ENCODE measurements around the gene DAP. TPM values are rescaled to one million over a fixed set of nuclear protein-coding genes. Genes with fewer than 3 reads are reported as not detected.

The DAP gene
- total RNA-seq, 4 donors from 2014 or later, result 24.3 to 42.4 (median 37.0) TPM

DNA sequence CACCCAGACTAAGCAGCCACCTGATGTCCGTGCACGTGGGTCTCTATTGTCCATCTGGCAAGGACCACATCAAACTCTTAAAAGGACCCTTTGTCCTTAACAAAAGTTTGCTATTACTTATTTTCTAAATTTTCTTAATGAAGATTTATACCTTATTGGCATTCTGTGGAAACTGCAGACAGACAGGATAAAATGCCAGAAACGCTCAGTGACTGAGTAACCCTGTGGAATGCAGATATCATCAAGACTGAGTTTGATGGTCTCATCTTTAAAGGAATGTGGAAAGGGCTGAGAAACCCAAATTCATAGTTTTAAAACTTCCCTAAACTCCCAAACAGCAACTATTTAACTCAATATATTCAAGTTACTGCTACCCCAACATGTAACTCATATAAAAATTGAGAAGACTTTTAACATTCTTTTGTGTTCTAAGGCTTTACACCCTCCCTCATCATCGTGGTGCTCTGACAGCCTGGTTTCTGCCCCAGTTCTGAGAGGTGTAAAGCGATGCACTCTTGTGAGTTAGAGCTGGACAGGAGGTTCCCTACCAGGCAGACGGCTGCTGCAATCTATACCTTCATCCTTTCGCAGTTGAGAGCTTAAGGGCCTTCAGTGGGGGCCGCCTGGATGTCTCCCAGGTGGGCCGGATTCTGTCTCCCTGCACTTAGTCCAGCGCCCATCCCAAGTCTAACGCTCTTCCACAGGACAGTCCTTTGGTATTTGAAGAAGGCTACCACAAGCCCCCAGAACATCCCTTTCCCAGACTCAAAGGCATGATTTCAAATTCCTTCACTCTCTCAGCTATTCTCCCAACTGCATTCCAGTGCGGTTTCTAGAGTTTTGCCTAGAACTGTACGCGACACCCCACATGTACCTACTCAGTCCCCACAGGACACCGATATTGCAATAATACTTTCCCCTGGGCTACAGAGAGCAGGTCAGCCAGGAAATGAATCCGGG lies 68.9 kb downstream of the DAP start:
- WGBS, result 92% methylated on average over 14 of the region's 16 CpGs
- H3K9me3 ChIP-seq, result no peaks in the 10 kb centered on the region
- intact Hi-C loops (cut with DNase I), result no loop called here
- H3K4me3 ChIP-seq, result no peak overlapping the region
- H3K27me3 ChIP-seq, result no peaks in the 10 kb centered on the region
- DNase-seq (ENCODE audit: extremely low spot score), result no peak
- peaks cover 5 to 15% (median 11%) of the 10 kb centered on the region in 4 donors for H3K4me1 ChIP-seq
- H3K36me3 ChIP-seq, result peaks cover 0 to 7% (median 0%) of the 10 kb centered on the region in 4 donors
- TF ChIP-seq, protein P1, sequence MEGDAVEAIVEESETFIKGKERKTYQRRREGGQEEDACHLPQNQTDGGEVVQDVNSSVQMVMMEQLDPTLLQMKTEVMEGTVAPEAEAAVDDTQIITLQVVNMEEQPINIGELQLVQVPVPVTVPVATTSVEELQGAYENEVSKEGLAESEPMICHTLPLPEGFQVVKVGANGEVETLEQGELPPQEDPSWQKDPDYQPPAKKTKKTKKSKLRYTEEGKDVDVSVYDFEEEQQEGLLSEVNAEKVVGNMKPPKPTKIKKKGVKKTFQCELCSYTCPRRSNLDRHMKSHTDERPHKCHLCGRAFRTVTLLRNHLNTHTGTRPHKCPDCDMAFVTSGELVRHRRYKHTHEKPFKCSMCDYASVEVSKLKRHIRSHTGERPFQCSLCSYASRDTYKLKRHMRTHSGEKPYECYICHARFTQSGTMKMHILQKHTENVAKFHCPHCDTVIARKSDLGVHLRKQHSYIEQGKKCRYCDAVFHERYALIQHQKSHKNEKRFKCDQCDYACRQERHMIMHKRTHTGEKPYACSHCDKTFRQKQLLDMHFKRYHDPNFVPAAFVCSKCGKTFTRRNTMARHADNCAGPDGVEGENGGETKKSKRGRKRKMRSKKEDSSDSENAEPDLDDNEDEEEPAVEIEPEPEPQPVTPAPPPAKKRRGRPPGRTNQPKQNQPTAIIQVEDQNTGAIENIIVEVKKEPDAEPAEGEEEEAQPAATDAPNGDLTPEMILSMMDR (IDR thresholded peaks at IDR 0.05), result no peak
- TF ChIP-seq POLR2AphosphoS5 (IDR thresholded peaks at IDR 0.05), result no peak
- TF ChIP-seq POLR2A (IDR thresholded peaks at IDR 0.05; ENCODE audit: low read depth), result no peak
- no peak for TF ChIP-seq EP300 (IDR thresholded peaks at IDR 0.05)
- no peak overlapping the region for H3K27ac ChIP-seq (replicated peaks in 1 of 4)

DNA sequence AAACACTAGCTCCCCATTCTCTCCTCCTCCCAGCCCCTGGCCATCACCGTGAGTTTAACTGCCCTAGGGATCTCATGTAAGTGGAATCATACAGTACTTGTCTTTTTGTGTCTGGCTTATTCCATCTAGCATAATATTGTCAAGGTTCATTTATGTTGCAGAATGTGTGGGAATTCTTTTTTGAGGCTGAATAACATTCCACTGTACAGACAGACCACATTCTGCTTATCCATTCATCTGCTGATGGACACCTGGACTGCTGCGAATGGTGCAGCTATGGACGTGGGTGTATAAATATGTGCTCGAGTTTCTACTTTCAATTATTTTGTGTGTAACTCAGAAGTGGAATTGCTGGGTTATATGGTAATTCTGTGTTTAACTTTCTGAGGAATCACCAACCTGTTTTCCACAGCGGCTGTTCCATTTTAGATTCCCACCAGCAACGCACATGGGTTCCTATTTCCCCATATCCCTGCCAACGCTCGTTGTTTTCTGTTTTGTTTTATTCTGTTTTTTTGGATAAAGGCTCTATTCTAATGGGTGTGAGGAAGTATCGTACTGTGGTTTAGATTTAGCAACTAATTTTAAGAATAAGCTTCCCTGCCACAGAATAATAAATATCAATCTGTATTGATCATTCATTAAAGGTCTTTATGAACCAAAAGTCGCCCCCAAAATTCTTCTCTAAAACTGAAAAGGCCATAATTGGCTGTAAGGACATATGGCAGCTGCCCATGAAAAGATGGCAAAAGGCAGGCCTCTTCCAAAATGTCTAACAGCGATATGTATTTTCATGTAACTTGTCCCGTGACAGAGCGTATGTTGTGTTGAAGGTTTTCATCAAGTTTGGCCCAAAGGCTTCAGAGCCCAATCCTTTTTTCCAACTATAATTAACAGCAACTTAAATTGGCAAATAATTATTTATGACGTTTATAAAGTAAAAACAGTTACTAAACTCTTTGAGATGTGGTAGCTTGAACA lies 70.3 kb downstream of the DAP start:
- WGBS, result 87% methylated on average over 14 of the region's 14 CpGs
- DNase-seq (ENCODE audit: extremely low spot score), result no peak
- Histone ChIP-seq H3K9me3 (no peaks in the 10 kb centered on the region), H3K27me3 (no peaks in the 10 kb centered on the region), H3K27ac (replicated peaks in 1 of 4) (no peak overlapping the region), H3K36me3 (peaks cover 0 to 7% (median 0%) of the 10 kb centered on the region in 4 donors), H3K4me3 (no peak overlapping the region), H3K4me1 (peaks cover 5 to 13% (median 11%) of the 10 kb centered on the region in 4 donors)
- no peak for TF ChIP-seq POLR2A (IDR thresholded peaks at IDR 0.05; ENCODE audit: low read depth)
- TF ChIP-seq, protein P1 (IDR thresholded peaks at IDR 0.05), result no peak
- no peak for TF ChIP-seq POLR2AphosphoS5 (IDR thresholded peaks at IDR 0.05)
- no peak for TF ChIP-seq EP300 (IDR thresholded peaks at IDR 0.05)
- intact Hi-C loops (cut with DNase I), result no loop called here

DNA sequence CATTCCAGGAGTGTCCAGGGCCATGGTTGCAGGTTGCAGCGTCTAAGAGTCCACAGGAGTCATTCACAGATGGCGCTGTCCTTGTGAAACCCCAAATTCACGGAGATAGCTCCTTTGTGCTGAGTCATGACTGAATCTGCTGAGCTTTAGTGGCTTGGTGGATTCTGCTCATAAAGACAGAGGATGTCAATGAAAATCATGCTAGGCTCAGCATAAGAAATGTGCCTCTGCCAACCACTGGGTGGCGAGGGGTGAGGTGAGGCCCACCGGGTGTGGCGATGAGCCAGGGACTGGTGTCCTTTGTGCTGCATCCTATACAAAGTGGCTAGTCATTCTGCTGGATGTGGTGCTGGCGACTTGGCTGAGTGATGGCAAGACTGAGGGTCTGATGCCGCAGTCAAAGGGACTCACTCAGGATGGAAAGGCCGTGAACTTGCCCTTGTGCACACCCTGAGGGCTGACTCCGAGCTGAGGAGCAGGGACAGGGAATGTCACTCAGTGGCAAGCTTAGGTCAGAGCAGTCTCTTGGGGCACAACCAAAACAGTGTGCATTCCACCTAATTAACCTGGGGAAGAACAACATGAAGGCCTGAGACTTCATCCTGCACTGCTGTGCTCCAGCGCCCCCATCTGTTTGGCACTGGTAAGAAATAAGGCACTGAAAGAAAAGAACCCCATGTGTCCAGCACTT lies 71.5 kb downstream of the DAP start:
- no peak for TF ChIP-seq POLR2A (IDR thresholded peaks at IDR 0.05; ENCODE audit: low read depth)
- TF ChIP-seq, protein P1 (IDR thresholded peaks at IDR 0.05), result no peak
- no peak for TF ChIP-seq POLR2AphosphoS5 (IDR thresholded peaks at IDR 0.05)
- no peak for TF ChIP-seq EP300 (IDR thresholded peaks at IDR 0.05)
- intact Hi-C loops (cut with DNase I), result no loop called here
- H3K27me3 ChIP-seq, result no peaks in the 10 kb centered on the region

DNA sequence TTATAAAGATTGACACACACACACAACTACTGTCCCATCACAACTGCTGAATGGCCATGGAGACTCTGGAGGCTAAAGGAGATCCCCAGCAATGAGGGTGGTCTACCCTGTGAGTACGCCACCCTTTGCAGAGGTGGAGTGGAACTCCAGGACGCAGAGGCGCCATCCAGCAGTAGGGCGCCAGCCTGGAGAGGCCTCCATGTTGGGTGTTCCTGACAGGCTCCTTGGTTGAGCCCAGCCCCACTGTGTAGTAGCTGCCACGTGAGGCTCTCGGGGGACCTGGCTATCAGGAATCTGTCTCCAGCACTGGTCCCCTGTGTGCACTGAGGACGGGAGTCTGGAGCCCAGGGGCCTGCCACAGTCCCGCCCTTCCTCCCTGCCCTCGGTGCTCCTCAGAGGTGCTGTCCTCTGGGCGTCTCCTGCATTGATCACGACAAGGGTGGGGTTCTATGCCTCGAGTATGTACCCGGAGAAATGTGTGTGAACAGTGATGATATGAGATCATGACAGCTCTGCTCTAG lies 72.3 kb downstream of the DAP start:
- Histone ChIP-seq H3K9me3 (no peaks in the 10 kb centered on the region), H3K27me3 (no peaks in the 10 kb centered on the region), H3K27ac (replicated peaks in 1 of 4) (no peak overlapping the region), H3K4me1 (no peaks in the 10 kb centered on the region), H3K36me3 (peaks cover 0 to 10% (median 0%) of the 10 kb centered on the region in 4 donors), H3K4me3 (no peak overlapping the region)
- no peak for TF ChIP-seq POLR2AphosphoS5 (IDR thresholded peaks at IDR 0.05)
- TF ChIP-seq POLR2A (IDR thresholded peaks at IDR 0.05; ENCODE audit: low read depth), result no peak
- TF ChIP-seq EP300 (IDR thresholded peaks at IDR 0.05), result no peak
- TF ChIP-seq, protein P1 (IDR thresholded peaks at IDR 0.05), result no peak
- DNase-seq (ENCODE audit: extremely low spot score), result no peak
- WGBS, result 99% methylated on average over 13 of the region's 13 CpGs
- intact Hi-C loops (cut with DNase I), result no loop called here

More for the DNA sequence above, 71.5 kb downstream of the DAP start:
- no peak overlapping the region for H3K27ac ChIP-seq (replicated peaks in 1 of 4)
- H3K4me3 ChIP-seq, result no peak overlapping the region
- 84% methylated on average over 5 of the region's 11 CpGs for WGBS
- DNase-seq (ENCODE audit: extremely low spot score), result no peak
- H3K9me3 ChIP-seq, result no peaks in the 10 kb centered on the region
- peaks cover 0 to 9% (median 0%) of the 10 kb centered on the region in 4 donors for H3K36me3 ChIP-seq
- peaks cover 0 to 1% (median under 1%) of the 10 kb centered on the region in 4 donors for H3K4me1 ChIP-seq

Measured in esophagus muscularis mucosa (tissue), 4 donors.